SJSA1 (cell line): Measurements from ENCODE around the gene HLA-A. TPM values are rescaled to one million over a fixed set of nuclear protein-coding genes. Genes with fewer than 3 reads are reported as not detected.
"Not testable (repeated sequence)": the region's sequence is repeated elsewhere in the genome, so short reads cannot be mapped to it uniquely, and the experiment has no call there.

Source experiments
- DNase-seq, 2 experiments: peaks; one replicate each; pipeline ENCODE4 v3.0.0-alpha.2; 2015 to 2020; ENCODE audit warnings: low spot score in 2 of 2, low read depth in 1 of 2
- H3K27ac ChIP-seq: fragments of 250-450 bp; sonication (Bioruptor Pico); 2 replicates; pipeline ENCODE4 v1.5.1; 2020; ENCODE audit warnings: mild to moderate bottlenecking, moderate library complexity
- H3K27me3 ChIP-seq: fragments of 250-450 bp; sonication (Bioruptor Pico); replicated peaks from 2 replicates; pipeline ENCODE4 v1.5.1; 2020; ENCODE audit warnings: mild to moderate bottlenecking, moderate library complexity
- H3K36me3 ChIP-seq: fragments of 250-450 bp; sonication (Bioruptor Pico); 2 replicates; pipeline ENCODE4 v1.5.1; 2020; ENCODE audit warnings: mild to moderate bottlenecking
- H3K4me1 ChIP-seq: fragments of 250-450 bp; sonication (Bioruptor Pico); replicated peaks from 2 replicates; pipeline ENCODE4 v1.6.1; 2021; ENCODE audit warnings: mild to moderate bottlenecking
- H3K4me3 ChIP-seq: fragments of 250-450 bp; sonication (Bioruptor Pico); 2 replicates; pipeline ENCODE4 v1.5.1; 2020; ENCODE audit warnings: mild to moderate bottlenecking
- H3K9me3 ChIP-seq: fragments of 250-450 bp; sonication (Bioruptor Pico); replicated peaks from 2 replicates; pipeline ENCODE4 v1.5.1; 2020; ENCODE audit warnings: mild to moderate bottlenecking
- total RNA-seq: library from RNA; depleted of rRNA; stranded (reverse); fragments of >200 nt; shearing (Covaris generic); gene quantifications from 2 replicates; pipeline ENCODE4 v1.2.3, GENCODE V29; 2014

Gene HLA-A
- total RNA-seq, 1 experiment from 2014 or later, result 1,583 TPM

- no peak for DNase-seq
- Histone ChIP-seq H3K27me3 (no peaks in the 10 kb centered on the region), H3K9me3 (no peaks in the 10 kb centered on the region), H3K4me1 (no peaks in the 10 kb centered on the region; the same call in 1 of the 2 replicates), H3K27ac (no peak overlapping the region), H3K36me3 (no peaks in the 10 kb centered on the region), H3K4me3 (no peak overlapping the region)
Measured at GRCh38 chr6:29958921-29959320, 16.6 kb downstream of the HLA-A start.

GRCh38 chr6:29959467-29959866, 17.1 kb downstream of the HLA-A start:
- Histone ChIP-seq H3K9me3 (no peaks in the 10 kb centered on the region), H3K4me1 (peaks cover 5% of the 10 kb centered on the region), H3K27ac (no peak overlapping the region), H3K36me3 (no peaks in the 10 kb centered on the region), H3K27me3 (no peaks in the 10 kb centered on the region), H3K4me3 (no peak overlapping the region)
- DNase-seq, result no peak

- no peak overlapping the region for H3K4me3 ChIP-seq
- no peak for DNase-seq
- H3K4me1 ChIP-seq, result peaks cover 30% of the 10 kb centered on the region
- H3K36me3 ChIP-seq, result no peaks in the 10 kb centered on the region
- no peak overlapping the region for H3K27ac ChIP-seq
- H3K9me3 ChIP-seq, result no peaks in the 10 kb centered on the region
- H3K27me3 ChIP-seq, result no peaks in the 10 kb centered on the region
Measured at GRCh38 chr6:29961966-29962365, 19.6 kb downstream of the HLA-A start.

- not testable (repeated sequence) for H3K36me3 ChIP-seq, H3K27ac ChIP-seq, DNase-seq, H3K4me3 ChIP-seq, H3K9me3 ChIP-seq, H3K27me3 ChIP-seq
- H3K4me1 ChIP-seq, result peaks cover 45% of the 10 kb centered on the region
Measured at GRCh38 chr6:29963697-29964096, 21.4 kb downstream of the HLA-A start.

GRCh38 chr6:29964518-29964886, 22.2 kb downstream of the HLA-A start:
- H3K9me3 ChIP-seq, result no peaks in the 10 kb centered on the region
- H3K27ac ChIP-seq, result peak overlapping the region; percentile 84
- no peaks in the 10 kb centered on the region for H3K36me3 ChIP-seq
- H3K27me3 ChIP-seq, result no peaks in the 10 kb centered on the region
- peak overlapping the region; percentile 31 for H3K4me3 ChIP-seq
- DNase-seq, result no peak
- H3K4me1 ChIP-seq, result peaks cover 45% of the 10 kb centered on the region

GRCh38 chr6:29964887-29965562, 22.7 kb downstream of the HLA-A start:
- Histone ChIP-seq H3K27ac (peak overlapping the region; percentile 84), H3K9me3 (no peaks in the 10 kb centered on the region), H3K36me3 (no peaks in the 10 kb centered on the region), H3K4me1 (peaks cover 45% of the 10 kb centered on the region), H3K27me3 (no peaks in the 10 kb centered on the region), H3K4me3 (peak overlapping the region; percentile 31)
- peak; percentile 82 to 84 for DNase-seq

GRCh38 chr6:29965563-29965872, 23.2 kb downstream of the HLA-A start:
- no peak for DNase-seq
- H3K36me3 ChIP-seq, result no peaks in the 10 kb centered on the region
- H3K9me3 ChIP-seq, result no peaks in the 10 kb centered on the region
- peaks cover 45% of the 10 kb centered on the region for H3K4me1 ChIP-seq
- no peaks in the 10 kb centered on the region for H3K27me3 ChIP-seq
- peak overlapping the region; percentile 31 for H3K4me3 ChIP-seq
- peak overlapping the region; percentile 84 for H3K27ac ChIP-seq

GRCh38 chr6:29965873-29966601, 23.7 kb downstream of the HLA-A start:
- Histone ChIP-seq H3K27me3 (no peaks in the 10 kb centered on the region), H3K36me3 (no peaks in the 10 kb centered on the region), H3K4me3 (peak overlapping the region; percentile 31), H3K4me1 (peaks cover 45% of the 10 kb centered on the region), H3K9me3 (no peaks in the 10 kb centered on the region), H3K27ac (peak overlapping the region; percentile 84)
- DNase-seq, result peak; percentile 80 to 84

GRCh38 chr6:29967379-29968010, 25.2 kb downstream of the HLA-A start:
- Histone ChIP-seq H3K27me3 (no peaks in the 10 kb centered on the region), H3K9me3 (no peaks in the 10 kb centered on the region), H3K4me3 (no peak overlapping the region), H3K27ac (no peak overlapping the region), H3K36me3 (no peaks in the 10 kb centered on the region), H3K4me1 (peaks cover 45% of the 10 kb centered on the region)
- peak in 1 of 2 experiments; percentile 18 for DNase-seq

- peak; percentile 48 to 60 for DNase-seq
Measured at GRCh38 chr6:29968130-29968529, 25.8 kb downstream of the HLA-A start.

GRCh38 chr6:29968905-29969304, 26.6 kb downstream of the HLA-A start:
- DNase-seq, result no peak
- Histone ChIP-seq H3K27me3 (no peaks in the 10 kb centered on the region), H3K9me3 (no peaks in the 10 kb centered on the region), H3K27ac (no peak overlapping the region), H3K4me1 (peaks cover 45% of the 10 kb centered on the region), H3K4me3 (no peak overlapping the region), H3K36me3 (no peaks in the 10 kb centered on the region)

More at GRCh38 chr6:29968130-29968529, 25.8 kb downstream of the HLA-A start:
- no peaks in the 10 kb centered on the region for H3K27me3 ChIP-seq
- no peak overlapping the region for H3K4me3 ChIP-seq
- H3K36me3 ChIP-seq, result no peaks in the 10 kb centered on the region
- peaks cover 45% of the 10 kb centered on the region for H3K4me1 ChIP-seq
- no peaks in the 10 kb centered on the region for H3K9me3 ChIP-seq
- no peak overlapping the region for H3K27ac ChIP-seq

GRCh38 chr6:29970711-29971110, 28.4 kb downstream of the HLA-A start:
- no peaks in the 10 kb centered on the region; the same call in 1 of the 2 replicates for H3K27me3 ChIP-seq

GRCh38 chr6:29974901-29975560, 32.7 kb downstream of the HLA-A start:
- H3K9me3 ChIP-seq, result no peaks in the 10 kb centered on the region
- H3K27me3 ChIP-seq, result peaks cover 6% of the 10 kb centered on the region; the same call in 1 of the 2 replicates
- no peak for DNase-seq
- peaks cover 10% of the 10 kb centered on the region for H3K4me1 ChIP-seq
- no peak overlapping the region for H3K27ac ChIP-seq
- H3K36me3 ChIP-seq, result no peaks in the 10 kb centered on the region
- no peak overlapping the region for H3K4me3 ChIP-seq

More at GRCh38 chr6:29970711-29971110, 28.4 kb downstream of the HLA-A start:
- Histone ChIP-seq H3K4me3 (no peak overlapping the region), H3K27ac (no peak overlapping the region), H3K36me3 (no peaks in the 10 kb centered on the region), H3K9me3 (no peaks in the 10 kb centered on the region), H3K4me1 (peaks cover 28% of the 10 kb centered on the region)
- DNase-seq, result no peak

GRCh38 chr6:29975561-29975907, 33.2 kb downstream of the HLA-A start:
- Histone ChIP-seq H3K27ac (no peak overlapping the region), H3K9me3 (no peaks in the 10 kb centered on the region), H3K36me3 (no peaks in the 10 kb centered on the region), H3K27me3 (peaks cover 6% of the 10 kb centered on the region; the same call in 1 of the 2 replicates), H3K4me1 (peaks cover 10% of the 10 kb centered on the region), H3K4me3 (no peak overlapping the region)
- DNase-seq, result no peak
